Thyroid gland (tissue), 4 donors: Measurements from ENCODE around the gene SLC5A1. TPM values are rescaled to one million over a fixed set of nuclear protein-coding genes. Genes with fewer than 3 reads are reported as not detected.

Source experiments
- DNase-seq, 2 donors: peaks; one replicate each; pipeline ENCODE4 v3.0.0-alpha.2; 2019
- H3K27ac ChIP-seq, 3 donors: fragments of 200-600 bp; sonication (generic); 1 replicate in 2 of 3; 2 replicates in 1 of 3; pipeline ENCODE4 v1.5.1; 2016 to 2019; ENCODE audit warnings: mild to moderate bottlenecking in 1 of 3, moderate library complexity in 1 of 3
- H3K27me3 ChIP-seq: fragments of 200-600 bp; sonication (generic); one replicate; pipeline ENCODE4 v1.5.1; 2019
- H3K36me3 ChIP-seq, 2 donors: fragments of 200-600 bp; sonication (generic); one replicate each; pipeline ENCODE4 v1.5.1; 2016 to 2019
- H3K4me1 ChIP-seq, 2 donors: fragments of 200-600 bp; sonication (generic); one replicate each; pipeline ENCODE4 v1.5.1; 2017 to 2019
- H3K4me3 ChIP-seq, 3 donors: fragments of 200-600 bp; sonication (generic); replicated peaks in 1 of 3; 1 replicate in 2 of 3; 2 replicates in 1 of 3; pipeline ENCODE4 v1.5.1; 2016; ENCODE audit warnings: mild to moderate bottlenecking in 1 of 3
- H3K9me3 ChIP-seq: fragments of 200-600 bp; sonication (generic); one replicate; pipeline ENCODE4 v1.5.1; 2017
- POLR2A ChIP-seq, 2 donors: fragments of 450-650 bp; IDR thresholded peaks; one replicate each; pipeline ENCODE4 v1.6.1; 2017; ENCODE audit warnings: antibody characterized with exemption in 2 of 2, mild to moderate bottlenecking in 2 of 2, moderate library complexity in 1 of 2
- WGBS, 2 donors: methylation state at CpG; one replicate each; pipeline ENCODE4 v1.1.5; 2017; 5-methylcytosine and 5-hydroxymethylcytosine counted together
- intact Hi-C: fragments of 100-400 bp; cut with DNase I; formaldehyde crosslinking; loops from one replicate; pipeline ENCODE4 v1.15.1; 2023
- total RNA-seq, 4 donors: library from RNA; depleted of rRNA; stranded (reverse); fragments of >200 nt; gene quantifications; one replicate each; pipeline ENCODE4 v1.2.3, GENCODE V29; 2016
- TF ChIP-seq, protein P1 (sequence below), 6 experiments: fragments of 200-600 bp in 3 of 6; fragments of 450-650 bp in 3 of 6; sonication (generic) in 3 of 6; IDR thresholded peaks; one replicate each; pipeline ENCODE4 v1.5.1; 2016 to 2019; ENCODE audit warnings: antibody characterized with exemption in 6 of 6, mild to moderate bottlenecking in 2 of 6, inconsistent platforms in 1 of 6, moderate library complexity in 1 of 6

Gene SLC5A1
- total RNA-seq, 4 donors from 2014 or later = not detected

DNA sequence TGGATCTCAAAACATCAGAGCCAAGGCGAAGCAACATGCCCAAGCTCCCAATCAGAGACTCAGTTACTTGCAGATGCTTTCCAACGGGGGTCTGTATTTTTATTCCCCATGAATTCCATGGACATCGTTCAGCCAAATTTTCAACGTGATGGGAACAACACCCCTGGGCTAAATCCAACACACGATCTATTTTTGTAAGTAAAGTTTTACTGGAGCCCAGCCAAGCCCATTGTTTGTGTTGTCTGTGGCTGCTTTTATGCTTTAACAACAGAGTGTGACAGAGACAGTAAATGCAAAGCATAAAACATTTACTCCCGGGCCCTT is 33.7 kb downstream of the SLC5A1 start:
- intact Hi-C loops = no loop called here
- 23 to 31% methylated on average over 6 of the region's 6 CpGs for WGBS, 2 donors
- no peak overlapping the region for H3K27ac ChIP-seq
- TF ChIP-seq POLR2A (IDR thresholded peaks at IDR 0.05) = no peak
- TF ChIP-seq, protein P1, sequence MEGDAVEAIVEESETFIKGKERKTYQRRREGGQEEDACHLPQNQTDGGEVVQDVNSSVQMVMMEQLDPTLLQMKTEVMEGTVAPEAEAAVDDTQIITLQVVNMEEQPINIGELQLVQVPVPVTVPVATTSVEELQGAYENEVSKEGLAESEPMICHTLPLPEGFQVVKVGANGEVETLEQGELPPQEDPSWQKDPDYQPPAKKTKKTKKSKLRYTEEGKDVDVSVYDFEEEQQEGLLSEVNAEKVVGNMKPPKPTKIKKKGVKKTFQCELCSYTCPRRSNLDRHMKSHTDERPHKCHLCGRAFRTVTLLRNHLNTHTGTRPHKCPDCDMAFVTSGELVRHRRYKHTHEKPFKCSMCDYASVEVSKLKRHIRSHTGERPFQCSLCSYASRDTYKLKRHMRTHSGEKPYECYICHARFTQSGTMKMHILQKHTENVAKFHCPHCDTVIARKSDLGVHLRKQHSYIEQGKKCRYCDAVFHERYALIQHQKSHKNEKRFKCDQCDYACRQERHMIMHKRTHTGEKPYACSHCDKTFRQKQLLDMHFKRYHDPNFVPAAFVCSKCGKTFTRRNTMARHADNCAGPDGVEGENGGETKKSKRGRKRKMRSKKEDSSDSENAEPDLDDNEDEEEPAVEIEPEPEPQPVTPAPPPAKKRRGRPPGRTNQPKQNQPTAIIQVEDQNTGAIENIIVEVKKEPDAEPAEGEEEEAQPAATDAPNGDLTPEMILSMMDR (IDR thresholded peaks at IDR 0.05) = no peak
- no peaks in the 10 kb centered on the region for H3K9me3 ChIP-seq
- no peaks in the 10 kb centered on the region for H3K36me3 ChIP-seq
- H3K4me3 ChIP-seq = no peak overlapping the region
- H3K27me3 ChIP-seq = no peaks in the 10 kb centered on the region
- no peak for DNase-seq
- H3K4me1 ChIP-seq = no peaks in the 10 kb centered on the region

DNA sequence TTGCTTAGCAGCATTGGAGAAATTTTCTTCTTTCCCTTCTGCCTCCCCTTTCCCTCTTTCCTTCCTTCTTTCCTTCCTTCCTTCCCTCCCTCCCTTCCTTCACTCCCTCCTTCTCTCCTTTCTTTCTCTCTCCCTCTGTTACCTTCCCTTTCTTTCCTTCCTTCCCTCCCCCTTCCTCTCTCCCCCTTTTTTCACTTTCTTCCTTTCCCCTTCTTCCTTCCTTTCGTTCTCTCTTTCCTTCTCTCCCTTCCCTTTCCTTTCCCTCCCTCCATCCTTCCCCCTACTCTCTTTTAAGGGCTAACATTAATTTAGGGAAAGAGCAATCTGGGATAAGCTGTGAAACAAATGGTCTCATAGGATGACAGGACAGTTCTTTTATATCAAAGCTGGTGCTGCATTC is 34.1 kb downstream of the SLC5A1 start:
- TF ChIP-seq, protein P1 (IDR thresholded peaks at IDR 0.05) = no peak
- TF ChIP-seq POLR2A (IDR thresholded peaks at IDR 0.05) = no peak
- no peaks in the 10 kb centered on the region for H3K9me3 ChIP-seq
- no peak overlapping the region for H3K27ac ChIP-seq
- no peaks in the 10 kb centered on the region for H3K36me3 ChIP-seq
- no peaks in the 10 kb centered on the region for H3K4me1 ChIP-seq
- H3K4me3 ChIP-seq = no peak overlapping the region
- intact Hi-C loops = no loop called here
- no peak for DNase-seq
- WGBS, 2 donors = 71 to 79% methylated on average over 1 of the region's 1 CpG
- H3K27me3 ChIP-seq = no peaks in the 10 kb centered on the region

DNA sequence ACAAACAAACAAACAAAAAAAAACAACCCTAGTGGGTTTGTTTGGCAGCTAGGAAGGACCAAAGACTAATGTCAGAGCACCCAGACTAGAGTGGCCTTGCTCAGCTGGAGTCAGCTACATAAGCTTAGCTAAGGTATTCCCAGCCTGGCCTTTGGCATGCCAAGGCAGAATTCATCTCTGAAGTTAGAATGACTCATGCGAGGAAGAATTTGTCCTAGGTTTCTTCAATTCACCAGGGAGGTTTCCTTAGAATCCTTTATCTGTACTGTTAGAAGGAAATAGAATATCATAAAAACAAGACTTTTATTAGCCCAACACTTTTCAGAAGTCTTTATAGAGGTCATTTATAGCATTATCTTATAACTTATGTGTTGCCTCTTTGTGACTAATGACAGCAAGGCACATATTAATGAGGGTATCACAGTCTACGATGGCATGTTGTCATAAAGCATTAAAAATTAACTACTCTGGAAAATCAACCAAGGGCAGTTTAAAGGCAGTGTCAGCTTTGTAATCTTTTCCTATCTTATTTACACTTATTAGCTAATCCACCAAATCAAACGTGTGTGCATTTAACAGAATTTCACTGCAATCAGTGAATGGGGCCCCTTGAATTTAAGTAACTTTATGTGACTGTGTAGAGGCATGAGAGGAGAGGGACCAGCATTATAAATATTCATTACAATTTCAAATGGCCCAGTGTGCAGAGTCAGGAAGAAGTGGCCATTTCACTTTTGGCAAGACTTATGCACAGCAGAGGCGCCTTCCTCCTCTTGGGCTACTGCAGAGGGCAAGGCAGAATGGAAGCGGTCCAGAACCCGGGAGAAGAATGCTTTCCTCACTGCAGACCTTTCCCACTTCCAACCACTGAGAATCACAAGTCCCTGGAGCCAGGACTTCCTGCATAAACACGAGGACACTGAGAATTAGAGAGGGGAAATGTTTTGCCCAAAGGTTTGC is 36.3 kb downstream of the SLC5A1 start:
- WGBS, 2 donors = 49 to 60% methylated on average over 7 of the region's 7 CpGs
- no peak overlapping the region for H3K4me3 ChIP-seq
- intact Hi-C loops = loop anchor here (10.0 kb wide), 1 partner anchor 105 kb away; no protein-coding TSS in a partner anchor
- H3K4me1 ChIP-seq = no peaks in the 10 kb centered on the region
- H3K27me3 ChIP-seq = no peaks in the 10 kb centered on the region
- H3K9me3 ChIP-seq = no peaks in the 10 kb centered on the region
- no peaks in the 10 kb centered on the region for H3K36me3 ChIP-seq
- no peak overlapping the region for H3K27ac ChIP-seq
- no peak for DNase-seq
- TF ChIP-seq, protein P1 (IDR thresholded peaks at IDR 0.05) = no peak
- no peak for TF ChIP-seq POLR2A (IDR thresholded peaks at IDR 0.05)

DNA sequence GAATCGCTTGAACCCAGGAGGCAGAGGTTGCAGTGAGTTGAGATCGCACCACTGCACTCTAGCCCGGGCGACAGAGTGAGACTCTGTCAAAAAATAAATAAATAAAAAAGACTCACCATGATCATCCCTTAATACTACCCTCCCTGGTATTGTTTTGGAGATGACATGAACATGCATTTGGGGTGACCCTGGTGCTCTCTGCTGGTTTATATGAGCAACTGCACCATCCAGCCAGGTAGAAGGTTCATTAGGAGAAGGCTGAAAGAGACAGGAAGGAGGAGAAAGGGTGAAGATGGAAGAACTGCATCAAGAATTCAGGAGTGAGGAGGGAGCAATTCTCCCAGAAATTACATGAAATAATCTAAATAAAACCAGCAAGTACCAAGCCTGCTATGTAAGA is 37.8 kb downstream of the SLC5A1 start:
- H3K36me3 ChIP-seq = no peaks in the 10 kb centered on the region
- intact Hi-C loops = loop anchor here (10.0 kb wide), 1 partner anchor 106 kb away; no protein-coding TSS in a partner anchor
- peak; percentile 16 for DNase-seq
- TF ChIP-seq, protein P1 (IDR thresholded peaks at IDR 0.05) = peak; percentile 20 to 59 (median 44)
- no peak for TF ChIP-seq POLR2A (IDR thresholded peaks at IDR 0.05)
- H3K27me3 ChIP-seq = no peaks in the 10 kb centered on the region
- no peaks in the 10 kb centered on the region for H3K9me3 ChIP-seq
- 89 to 96% methylated on average over 4 of the region's 4 CpGs for WGBS, 2 donors
- no peaks in the 10 kb centered on the region for H3K4me1 ChIP-seq
- no peak overlapping the region for H3K4me3 ChIP-seq
- H3K27ac ChIP-seq = no peak overlapping the region

DNA sequence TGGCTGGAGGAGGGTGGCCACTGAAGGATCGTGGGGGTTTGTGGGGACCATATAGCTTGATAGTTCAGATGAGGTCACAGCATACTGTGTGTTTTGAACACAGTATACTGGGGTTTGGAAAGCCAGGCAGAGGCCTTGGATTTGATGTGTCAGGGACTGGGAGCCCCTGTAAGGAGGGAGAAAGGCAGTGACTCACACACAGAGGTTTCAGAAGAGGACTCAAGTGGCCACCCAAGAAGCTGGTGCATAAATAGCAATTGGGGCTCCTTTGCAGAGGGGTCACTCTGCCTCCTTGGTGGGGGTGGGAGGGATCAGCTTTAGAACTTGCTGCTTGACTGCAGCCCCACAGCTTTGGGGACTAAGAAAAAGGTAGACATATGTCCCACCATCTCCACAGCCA is 39.3 kb downstream of the SLC5A1 start:
- no peaks in the 10 kb centered on the region for H3K4me1 ChIP-seq
- 50 to 57% methylated on average over 1 of the region's 1 CpG for WGBS, 2 donors
- H3K36me3 ChIP-seq = no peaks in the 10 kb centered on the region
- no peak overlapping the region for H3K27ac ChIP-seq
- no peaks in the 10 kb centered on the region for H3K9me3 ChIP-seq
- intact Hi-C loops = loop anchor here (10.0 kb wide), 1 partner anchor 108 kb away; no protein-coding TSS in a partner anchor
- no peak for TF ChIP-seq POLR2A (IDR thresholded peaks at IDR 0.05)
- TF ChIP-seq, protein P1 (IDR thresholded peaks at IDR 0.05) = no peak
- no peak overlapping the region for H3K4me3 ChIP-seq
- H3K27me3 ChIP-seq = no peaks in the 10 kb centered on the region
- no peak for DNase-seq
